ENCODE data around the gene MFAP3.

- no peak for TF ChIP-seq PATZ1 (CRISPR knock-in tag; IDR thresholded peaks at IDR 0.05; ENCODE audit: borderline replicate concordance)
- no peak for TF ChIP-seq TCF4 (CRISPR knock-in tag; IDR thresholded peaks at IDR 0.05; ENCODE audit: borderline replicate concordance)
- TF ChIP-seq SNAI2 (CRISPR knock-in tag; IDR thresholded peaks at IDR 0.05): no peak
- TF ChIP-seq ARNTL (CRISPR knock-in tag; IDR thresholded peaks at IDR 0.05; ENCODE audit: borderline replicate concordance, low read depth): no peak
- no peak for TF ChIP-seq ISL1 (CRISPR knock-in tag; IDR thresholded peaks at IDR 0.05)
- no peak for TF ChIP-seq CREB5 (CRISPR knock-in tag; IDR thresholded peaks at IDR 0.05; ENCODE audit: low read depth)
- TF ChIP-seq, protein P1, sequence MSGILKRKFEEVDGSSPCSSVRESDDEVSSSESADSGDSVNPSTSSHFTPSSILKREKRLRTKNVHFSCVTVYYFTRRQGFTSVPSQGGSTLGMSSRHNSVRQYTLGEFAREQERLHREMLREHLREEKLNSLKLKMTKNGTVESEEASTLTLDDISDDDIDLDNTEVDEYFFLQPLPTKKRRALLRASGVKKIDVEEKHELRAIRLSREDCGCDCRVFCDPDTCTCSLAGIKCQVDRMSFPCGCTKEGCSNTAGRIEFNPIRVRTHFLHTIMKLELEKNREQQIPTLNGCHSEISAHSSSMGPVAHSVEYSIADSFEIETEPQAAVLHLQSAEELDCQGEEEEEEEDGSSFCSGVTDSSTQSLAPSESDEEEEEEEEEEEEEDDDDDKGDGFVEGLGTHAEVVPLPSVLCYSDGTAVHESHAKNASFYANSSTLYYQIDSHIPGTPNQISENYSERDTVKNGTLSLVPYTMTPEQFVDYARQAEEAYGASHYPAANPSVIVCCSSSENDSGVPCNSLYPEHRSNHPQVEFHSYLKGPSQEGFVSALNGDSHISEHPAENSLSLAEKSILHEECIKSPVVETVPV (CRISPR knock-in tag; IDR thresholded peaks at IDR 0.05): no peak
- no peak for TF ChIP-seq ZFP3 (CRISPR knock-in tag; IDR thresholded peaks at IDR 0.05)
- no peak for TF ChIP-seq RARB (CRISPR knock-in tag; IDR thresholded peaks at IDR 0.05)
- TF ChIP-seq CSDC2 (CRISPR knock-in tag; IDR thresholded peaks at IDR 0.05): no peak
- TF ChIP-seq, protein P2, sequence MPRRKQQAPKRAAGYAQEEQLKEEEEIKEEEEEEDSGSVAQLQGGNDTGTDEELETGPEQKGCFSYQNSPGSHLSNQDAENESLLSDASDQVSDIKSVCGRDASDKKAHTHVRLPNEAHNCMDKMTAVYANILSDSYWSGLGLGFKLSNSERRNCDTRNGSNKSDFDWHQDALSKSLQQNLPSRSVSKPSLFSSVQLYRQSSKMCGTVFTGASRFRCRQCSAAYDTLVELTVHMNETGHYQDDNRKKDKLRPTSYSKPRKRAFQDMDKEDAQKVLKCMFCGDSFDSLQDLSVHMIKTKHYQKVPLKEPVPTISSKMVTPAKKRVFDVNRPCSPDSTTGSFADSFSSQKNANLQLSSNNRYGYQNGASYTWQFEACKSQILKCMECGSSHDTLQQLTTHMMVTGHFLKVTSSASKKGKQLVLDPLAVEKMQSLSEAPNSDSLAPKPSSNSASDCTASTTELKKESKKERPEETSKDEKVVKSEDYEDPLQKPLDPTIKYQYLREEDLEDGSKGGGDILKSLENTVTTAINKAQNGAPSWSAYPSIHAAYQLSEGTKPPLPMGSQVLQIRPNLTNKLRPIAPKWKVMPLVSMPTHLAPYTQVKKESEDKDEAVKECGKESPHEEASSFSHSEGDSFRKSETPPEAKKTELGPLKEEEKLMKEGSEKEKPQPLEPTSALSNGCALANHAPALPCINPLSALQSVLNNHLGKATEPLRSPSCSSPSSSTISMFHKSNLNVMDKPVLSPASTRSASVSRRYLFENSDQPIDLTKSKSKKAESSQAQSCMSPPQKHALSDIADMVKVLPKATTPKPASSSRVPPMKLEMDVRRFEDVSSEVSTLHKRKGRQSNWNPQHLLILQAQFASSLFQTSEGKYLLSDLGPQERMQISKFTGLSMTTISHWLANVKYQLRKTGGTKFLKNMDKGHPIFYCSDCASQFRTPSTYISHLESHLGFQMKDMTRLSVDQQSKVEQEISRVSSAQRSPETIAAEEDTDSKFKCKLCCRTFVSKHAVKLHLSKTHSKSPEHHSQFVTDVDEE (CRISPR knock-in tag; IDR thresholded peaks at IDR 0.05): no peak
- TF ChIP-seq, protein P3, sequence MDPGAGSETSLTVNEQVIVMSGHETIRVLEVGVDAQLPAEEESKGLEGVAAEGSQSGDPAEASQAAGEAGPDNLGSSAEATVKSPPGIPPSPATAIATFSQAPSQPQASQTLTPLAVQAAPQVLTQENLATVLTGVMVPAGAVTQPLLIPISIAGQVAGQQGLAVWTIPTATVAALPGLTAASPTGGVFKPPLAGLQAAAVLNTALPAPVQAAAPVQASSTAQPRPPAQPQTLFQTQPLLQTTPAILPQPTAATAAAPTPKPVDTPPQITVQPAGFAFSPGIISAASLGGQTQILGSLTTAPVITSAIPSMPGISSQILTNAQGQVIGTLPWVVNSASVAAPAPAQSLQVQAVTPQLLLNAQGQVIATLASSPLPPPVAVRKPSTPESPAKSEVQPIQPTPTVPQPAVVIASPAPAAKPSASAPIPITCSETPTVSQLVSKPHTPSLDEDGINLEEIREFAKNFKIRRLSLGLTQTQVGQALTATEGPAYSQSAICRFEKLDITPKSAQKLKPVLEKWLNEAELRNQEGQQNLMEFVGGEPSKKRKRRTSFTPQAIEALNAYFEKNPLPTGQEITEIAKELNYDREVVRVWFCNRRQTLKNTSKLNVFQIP (CRISPR knock-in tag; IDR thresholded peaks at IDR 0.05; ENCODE audit: borderline replicate concordance, low read depth): no peak
- no peak for TF ChIP-seq OSR1 (CRISPR knock-in tag; IDR thresholded peaks at IDR 0.05)
- TF ChIP-seq ZNF565 (CRISPR knock-in tag; conservative IDR thresholded peaks at IDR 0.05; ENCODE audit: low read depth): no peak
Observed at GRCh38 chr5:154042766-154043165, 4.0 kb downstream of the MFAP3 start.
